Peyer's patch (tissue), 4 donors: ENCODE measurements around the gene METTL22. TPM values are rescaled to one million over a fixed set of nuclear protein-coding genes. Genes with fewer than 3 reads are reported as not detected.

Experiments
- DNase-seq, 3 donors: peaks; one replicate each; pipeline ENCODE4 v3.0.0-alpha.2; 2017 to 2019
- H3K27ac ChIP-seq, 4 donors: fragments of 200-600 bp; sonication (generic); one replicate each; pipeline ENCODE4 v1.5.1; 2016 to 2019
- H3K27me3 ChIP-seq, 2 donors: fragments of 200-600 bp; sonication (generic); one replicate each; pipeline ENCODE4 v1.5.1; 2019
- H3K36me3 ChIP-seq, 3 donors: fragments of 200-600 bp; sonication (generic); one replicate each; pipeline ENCODE4 v1.5.1; 2016 to 2019
- H3K4me1 ChIP-seq, 4 donors: fragments of 200-600 bp; sonication (generic); one replicate each; pipeline ENCODE4 v1.5.1; 2016 to 2019
- H3K4me3 ChIP-seq, 4 donors: fragments of 200-600 bp; sonication (generic); 1 replicate in 3 of 4; 2 replicates in 1 of 4; pipeline ENCODE4 v1.5.1; 2016 to 2019; ENCODE audit warnings: mild to moderate bottlenecking in 1 of 4
- H3K9me3 ChIP-seq, 4 donors: fragments of 200-600 bp; sonication (generic); one replicate each; pipeline ENCODE4 v1.5.1; 2016 to 2019; ENCODE audit warnings: mild to moderate bottlenecking in 1 of 4
- CTCF ChIP-seq, 6 experiments: fragments of 450-650 bp in 4 of 6; fragments of 200-600 bp in 2 of 6; sonication (generic) in 1 of 6; IDR thresholded peaks; one replicate each; pipeline ENCODE4 v1.5.1; 2017 to 2019; ENCODE audit warnings: antibody characterized with exemption in 6 of 6, mild to moderate bottlenecking in 3 of 6, moderate library complexity in 1 of 6
- POLR2A ChIP-seq, 2 donors: fragments of 450-650 bp; IDR thresholded peaks; one replicate each; pipeline ENCODE4 v1.5.1; 2017; ENCODE audit warnings: antibody characterized with exemption in 2 of 2, mild to moderate bottlenecking in 2 of 2, moderate library complexity in 2 of 2
- total RNA-seq, 4 donors: library from RNA; depleted of rRNA; stranded (reverse); fragments of >200 nt; gene quantifications; one replicate each; pipeline ENCODE4 v1.1.0, GENCODE V29; 2016

Gene METTL22
- total RNA-seq, 4 donors from 2014 or later = 25.0 to 86.5 (median 59.0) TPM

- Histone ChIP-seq H3K4me3 (no peak overlapping the region), H3K4me1 (no peaks in the 10 kb centered on the region), H3K27ac (no peak overlapping the region), H3K27me3 (no peaks in the 10 kb centered on the region), H3K9me3 (no peaks in the 10 kb centered on the region), H3K36me3 (peaks cover 0 to 75% (median 0%) of the 10 kb centered on the region in 3 donors)
- TF ChIP-seq POLR2A (IDR thresholded peaks at IDR 0.05) = no peak
- no peak for TF ChIP-seq CTCF (IDR thresholded peaks at IDR 0.05)
- no peak for DNase-seq
These were observed 23.6 kb downstream of the METTL22 start for GRCh38 chr16:8645141-8645521.

- H3K4me3 ChIP-seq = no peak overlapping the region
- H3K27me3 ChIP-seq = no peaks in the 10 kb centered on the region
- H3K9me3 ChIP-seq = no peaks in the 10 kb centered on the region
- H3K4me1 ChIP-seq = no peaks in the 10 kb centered on the region
- TF ChIP-seq CTCF (IDR thresholded peaks at IDR 0.05) (no peak), POLR2A (IDR thresholded peaks at IDR 0.05) (no peak)
- H3K36me3 ChIP-seq = peaks cover 0 to 75% (median 0%) of the 10 kb centered on the region in 3 donors
- no peak for DNase-seq
- no peak overlapping the region for H3K27ac ChIP-seq
These were observed 24.3 kb downstream of the METTL22 start for GRCh38 chr16:8645831-8646230.

DNA sequence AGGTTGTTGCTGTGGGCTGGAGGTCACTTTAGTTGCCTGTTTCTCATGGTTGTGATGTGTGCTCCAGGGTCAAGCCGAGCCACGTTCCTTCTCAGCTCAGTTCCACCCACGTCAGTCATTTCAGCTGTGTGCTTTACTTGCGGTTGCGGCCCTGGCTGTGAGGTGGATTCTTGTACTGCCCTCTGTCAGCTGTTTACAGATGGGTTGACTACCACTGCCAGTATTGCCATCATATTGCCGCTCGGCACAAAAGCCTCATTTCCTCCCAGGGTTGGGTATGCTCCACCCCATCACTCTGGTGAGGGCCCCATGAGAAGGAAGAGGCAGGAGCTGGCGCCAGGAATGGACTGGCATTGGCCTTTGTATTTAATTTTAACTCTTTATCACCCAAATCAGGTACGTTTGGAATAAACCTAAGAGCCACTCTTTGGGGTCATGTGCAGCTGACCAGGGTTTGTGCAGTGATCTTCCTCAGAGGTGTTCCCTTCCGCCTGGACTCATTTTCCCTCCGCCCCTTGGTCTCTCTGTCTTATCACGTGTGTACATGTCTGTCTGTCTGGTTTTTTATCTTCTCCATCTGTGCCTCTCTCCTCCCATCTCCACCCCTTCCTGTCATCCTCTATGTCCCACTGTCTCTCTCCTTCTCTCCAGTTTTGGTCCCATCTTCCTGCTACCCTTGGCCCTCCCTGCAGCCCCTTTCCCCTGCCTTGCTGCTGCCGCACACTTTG, 25.0 kb downstream of the METTL22 start:
- H3K27ac ChIP-seq = no peak overlapping the region
- H3K4me3 ChIP-seq = no peak overlapping the region
- no peaks in the 10 kb centered on the region for H3K4me1 ChIP-seq
- no peaks in the 10 kb centered on the region for H3K27me3 ChIP-seq
- DNase-seq = no peak
- H3K36me3 ChIP-seq = peaks cover 0 to 68% (median 0%) of the 10 kb centered on the region in 3 donors
- TF ChIP-seq POLR2A (IDR thresholded peaks at IDR 0.05) (no peak), CTCF (IDR thresholded peaks at IDR 0.05) (no peak)
- H3K9me3 ChIP-seq = no peaks in the 10 kb centered on the region

DNA sequence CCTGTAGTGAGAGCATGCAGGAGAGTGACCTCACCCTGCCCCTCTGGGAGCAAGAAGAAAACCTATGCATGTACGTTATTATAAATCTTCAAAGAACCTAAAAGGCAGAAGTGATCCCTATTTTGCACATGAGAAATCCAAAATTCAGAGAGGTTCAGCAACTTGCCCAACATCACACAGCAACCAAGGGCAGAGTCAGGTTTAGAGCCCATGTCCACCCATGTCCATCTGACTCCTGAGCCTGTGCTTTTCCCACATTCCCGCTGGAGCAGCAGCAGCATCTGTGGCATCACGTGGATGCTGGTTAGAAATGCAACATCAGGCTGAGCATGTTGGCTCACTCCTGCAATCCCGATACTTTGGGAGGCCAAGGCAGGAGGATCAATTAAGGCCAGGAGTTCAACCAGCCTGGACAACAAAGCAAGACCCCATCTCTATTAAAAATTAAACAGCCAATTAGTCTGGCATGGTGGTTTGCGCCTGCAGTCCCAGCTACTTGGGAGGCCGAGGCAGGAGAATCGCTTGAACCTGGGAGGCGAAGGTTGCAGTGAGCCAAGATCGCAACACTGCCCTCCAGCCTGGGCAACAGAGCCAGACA, 26.3 kb downstream of the METTL22 start:
- Histone ChIP-seq H3K27ac (no peak overlapping the region), H3K27me3 (no peaks in the 10 kb centered on the region), H3K36me3 (peaks cover 0 to 55% (median 0%) of the 10 kb centered on the region in 3 donors), H3K9me3 (no peaks in the 10 kb centered on the region), H3K4me3 (no peak overlapping the region), H3K4me1 (no peaks in the 10 kb centered on the region)
- DNase-seq = no peak
- TF ChIP-seq POLR2A (IDR thresholded peaks at IDR 0.05) = no peak
- TF ChIP-seq CTCF (IDR thresholded peaks at IDR 0.05) = no peak

- peaks cover 0 to 44% (median 0%) of the 10 kb centered on the region in 3 donors for H3K36me3 ChIP-seq
- no peak overlapping the region for H3K4me3 ChIP-seq
- H3K27me3 ChIP-seq = no peaks in the 10 kb centered on the region
- H3K9me3 ChIP-seq = no peaks in the 10 kb centered on the region
- no peak overlapping the region for H3K27ac ChIP-seq
- DNase-seq = no peak
- TF ChIP-seq POLR2A (IDR thresholded peaks at IDR 0.05) (no peak), CTCF (IDR thresholded peaks at IDR 0.05) (no peak)
- H3K4me1 ChIP-seq = no peaks in the 10 kb centered on the region
These were observed 27.4 kb downstream of the METTL22 start for GRCh38 chr16:8648877-8649276.
